HCT116 (cell line): ENCODE results near the gene BAHCC1. TPM values are rescaled to one million over a fixed set of nuclear protein-coding genes. Genes with fewer than 3 reads are reported as not detected.

Source experiments
- ATAC-seq: fragments of 200-7000 bp; cut with Tn5 transposase; 2 replicates; pipeline ENCODE4 v1.9.1; 2020; ENCODE audit warnings: mild to moderate bottlenecking, moderate library complexity
- BruUV-seq: library from RNA; stranded (reverse); fragments of 400-500 nt; replicated peaks from 2 replicates; lab custom pipeline; 2021; lab: Mats Ljungman, UMichigan
- CTCF ChIA-PET: fragments of 300-600 bp; sonication (Branson Sonifier 250); formaldehyde crosslinking; loops from one replicate; lab custom pipeline; 2021; ENCODE audit warnings: antibody characterized with exemption; lab: Charles Lee
- POLR2A ChIA-PET: fragments of 300-600, 350-600 bp; sonication (Branson Sonifier 250); formaldehyde crosslinking; loops from one replicate; lab custom pipeline; 2021; ENCODE audit warnings: antibody characterized with exemption; lab: Charles Lee
- RAD21 ChIA-PET, 2 experiments: fragments of 300-600 bp; sonication (Branson Sonifier 250); formaldehyde crosslinking; loops; one replicate each; lab custom pipeline; 2023; ENCODE audit warnings: low total read pairs in 2 of 2; ENCODE audit not compliant: uncharacterized antibody in 2 of 2, unreplicated experiment in 2 of 2, low non-redundant PET in 1 of 2; lab: Charles Lee
- DNase-seq: peaks from one replicate; pipeline ENCODE4 v3.0.0-alpha.2; 2010; ENCODE audit warnings: low read depth, low spot score
- H2AFZ ChIP-seq: fragments of 200-600 bp; shearing (Covaris generic), sonication (generic); 2 replicates; pipeline ENCODE4 v1.6.1; 2017; ENCODE audit warnings: low read depth, mixed run types, mixed read lengths, antibody characterized with exemption, low read length; ENCODE audit not compliant: poor library complexity, severe bottlenecking
- H3K27ac ChIP-seq: 2 replicates; pipeline ENCODE4 v1.5.1; 2012; ENCODE audit warnings: low read depth, low read length
- H3K27me3 ChIP-seq: fragments of 200-600 bp; sonication (generic); 2 replicates; pipeline ENCODE4 v1.6.1; 2016; ENCODE audit warnings: mixed run types, low read length, mixed read lengths; ENCODE audit not compliant: insufficient read depth
- H3K36me3 ChIP-seq, 2 experiments: fragments of 200-500 bp in 1 of 2; fragments of 200-600 bp in 1 of 2; sonication (Bioruptor generic) in 1 of 2; sonication (generic) in 1 of 2; 2 replicates each; pipeline versions ENCODE4 v1.5.1 to v1.6.1; 2014 to 2016; ENCODE audit warnings: low read length in 2 of 2, inconsistent platforms in 1 of 2, mixed read lengths in 1 of 2, mixed run types in 1 of 2; ENCODE audit not compliant: insufficient read depth in 2 of 2, control insufficient read depth in 1 of 2
- H3K4me1 ChIP-seq, 2 experiments: fragments of 200-600 bp in 1 of 2; sonication (generic) in 1 of 2; 2 replicates each; pipeline versions ENCODE4 v1.5.1 to v1.6.1; 2012 to 2017; ENCODE audit warnings: low read length in 2 of 2, inconsistent platforms in 1 of 2, mild to moderate bottlenecking in 1 of 2, mixed read lengths in 1 of 2, mixed run types in 1 of 2, moderate library complexity in 1 of 2; ENCODE audit not compliant: insufficient read depth in 2 of 2, control insufficient read depth in 1 of 2
- H3K4me2 ChIP-seq: fragments of 200-600 bp; sonication (generic); 2 replicates; pipeline ENCODE4 v1.6.1; 2017; ENCODE audit warnings: mixed run types, low read length, mixed read lengths
- H3K4me3 ChIP-seq, 2 experiments: fragments of 200-600 bp in 1 of 2; sonication (generic) in 1 of 2; replicated peaks in 1 of 2; 2 replicates each; pipeline ENCODE4 v1.5.1; 2011 to 2016; ENCODE audit warnings: low read length in 2 of 2, control low read depth in 1 of 2, low read depth in 1 of 2, mild to moderate bottlenecking in 1 of 2, mixed read lengths in 1 of 2, mixed run types in 1 of 2
- H3K79me2 ChIP-seq: fragments of 200-600 bp; sonication (generic); 2 replicates; pipeline ENCODE4 v1.6.1; 2017; ENCODE audit warnings: mild to moderate bottlenecking, mixed run types, low read length, moderate library complexity, mixed read lengths; ENCODE audit not compliant: insufficient read depth
- H3K9ac ChIP-seq: fragments of 200-600 bp; sonication (generic); 2 replicates; pipeline ENCODE4 v1.6.1; 2016; ENCODE audit warnings: low read length, mixed read lengths
- H3K9me2 ChIP-seq: fragments of 200-600 bp; sonication (generic), shearing (Covaris generic); 2 replicates; pipeline ENCODE4 v1.6.1; 2017; ENCODE audit warnings: mixed run types, mild to moderate bottlenecking, moderate library complexity; ENCODE audit not compliant: insufficient read depth
- H3K9me3 ChIP-seq, 2 experiments: fragments of 200-500 bp in 1 of 2; fragments of 200-600 bp in 1 of 2; sonication (Bioruptor generic) in 1 of 2; sonication (generic) in 1 of 2; 2 replicates each; pipeline ENCODE4 v1.6.1; 2014 to 2017; ENCODE audit warnings: low read length in 2 of 2, mixed read lengths in 2 of 2, inconsistent platforms in 1 of 2, low read depth in 1 of 2, mild to moderate bottlenecking in 1 of 2, mixed run types in 1 of 2, moderate library complexity in 1 of 2; ENCODE audit not compliant: control insufficient read depth in 1 of 2, insufficient read depth in 1 of 2
- H4K20me1 ChIP-seq: fragments of 200-600 bp; sonication (generic), shearing (Covaris generic); 2 replicates; pipeline ENCODE4 v1.6.1; 2017; ENCODE audit warnings: mixed run types, mild to moderate bottlenecking, moderate library complexity; ENCODE audit not compliant: insufficient read depth
- CBX3 ChIP-seq: IDR thresholded peaks from 2 replicates; pipeline ENCODE4 v1.6.1; 2012; ENCODE audit warnings: low read depth
- EGR1 ChIP-seq: IDR thresholded peaks from 2 replicates; pipeline ENCODE4 v1.6.1; 2012; ENCODE audit warnings: low read depth
- ELF1 ChIP-seq: IDR thresholded peaks from 2 replicates; pipeline ENCODE4 v1.6.1; 2012; ENCODE audit warnings: low read depth, borderline replicate concordance
- EZH2phosphoT487 ChIP-seq: fragments of 200-600 bp; IDR thresholded peaks from 2 replicates; pipeline ENCODE4 v1.6.1; 2018; ENCODE audit warnings: antibody characterized with exemption, borderline replicate concordance
- FOSL1 ChIP-seq: IDR thresholded peaks from 2 replicates; pipeline ENCODE4 v1.6.1; 2012; ENCODE audit warnings: low read depth
- JUND ChIP-seq: IDR thresholded peaks from 2 replicates; pipeline ENCODE4 v1.6.1; 2012
- REST ChIP-seq: IDR thresholded peaks from 2 replicates; pipeline ENCODE4 v1.6.1; 2012; ENCODE audit warnings: low read depth
- SP1 ChIP-seq: IDR thresholded peaks from 2 replicates; pipeline ENCODE4 v1.6.1; 2012; ENCODE audit warnings: low read depth
- SRF ChIP-seq: IDR thresholded peaks from 2 replicates; pipeline ENCODE4 v1.6.1; 2012; ENCODE audit warnings: low read depth
- TCF7L2 ChIP-seq: IDR thresholded peaks from 2 replicates; pipeline ENCODE4 v1.7.0; 2011; ENCODE audit warnings: borderline replicate concordance, inconsistent platforms; ENCODE audit not compliant: insufficient read depth, insufficient read length; ENCODE audit errors: extremely low read depth
- YY1 ChIP-seq: IDR thresholded peaks from 2 replicates; pipeline ENCODE4 v1.6.1; 2011; ENCODE audit warnings: low read length, low read depth, moderate library complexity, mild to moderate bottlenecking; ENCODE audit not compliant: insufficient replicate concordance; ENCODE audit errors: extremely low read depth
- ZFX ChIP-seq: fragments of 450-650 bp; IDR thresholded peaks from 2 replicates; pipeline ENCODE4 v1.6.1; 2017
- intact Hi-C: fragments of 100-400 bp; cut with micrococcal nuclease; formaldehyde crosslinking; loops from 2 replicates; pipeline ENCODE4 v1.10.0; 2022
- total RNA-seq: library from RNA; stranded (reverse); gene quantifications from one replicate; pipeline ENCODE4 v1.2.1, GENCODE V29; 2021; ENCODE audit not compliant: unreplicated experiment
- TF ChIP-seq, protein P1 (sequence below), 3 experiments: fragments of 200-600 bp in 1 of 3; sonication (generic) in 1 of 3; IDR thresholded peaks in 2 of 3; conservative IDR thresholded peaks in 1 of 3; 2 replicates each; pipeline ENCODE4 v1.5.1; 2012 to 2017; ENCODE audit warnings: low read depth in 2 of 3, low read length in 2 of 3, antibody characterized with exemption in 1 of 3, borderline replicate concordance in 1 of 3, control low read depth in 1 of 3, mild to moderate bottlenecking in 1 of 3, mixed read lengths in 1 of 3, mixed run types in 1 of 3, moderate library complexity in 1 of 3; ENCODE audit not compliant: insufficient read depth in 1 of 3
- TF ChIP-seq, protein P2 (sequence below): IDR thresholded peaks from 2 replicates; pipeline ENCODE4 v1.6.1; 2011; ENCODE audit warnings: mild to moderate bottlenecking, low read length, moderate library complexity; ENCODE audit not compliant: insufficient replicate concordance; ENCODE audit errors: extremely low read depth

Gene BAHCC1
- total RNA-seq, 1 experiment from 2014 or later: 45.2 TPM

- Histone ChIP-seq H4K20me1 (no peaks in the 10 kb centered on the region), H3K27me3 (no peaks in the 10 kb centered on the region), H2AFZ (no peak overlapping the region), H3K27ac (no peak overlapping the region; the same call in 1 of the 2 replicates), H3K79me2 (no peaks in the 10 kb centered on the region), H3K9me3 (no peaks in the 10 kb centered on the region), H3K4me3 (no peak overlapping the region), H3K9ac (no peak overlapping the region), H3K4me2 (no peak overlapping the region), H3K4me1 (peaks cover 4 to 18% of the 10 kb centered on the region in 2 experiments; a peak in 3 of 4 replicates), H3K9me2 (no peaks in the 10 kb centered on the region), H3K36me3 (no peaks in the 10 kb centered on the region)
- no peak for TF ChIP-seq TCF7L2
- TF ChIP-seq, protein P1, sequence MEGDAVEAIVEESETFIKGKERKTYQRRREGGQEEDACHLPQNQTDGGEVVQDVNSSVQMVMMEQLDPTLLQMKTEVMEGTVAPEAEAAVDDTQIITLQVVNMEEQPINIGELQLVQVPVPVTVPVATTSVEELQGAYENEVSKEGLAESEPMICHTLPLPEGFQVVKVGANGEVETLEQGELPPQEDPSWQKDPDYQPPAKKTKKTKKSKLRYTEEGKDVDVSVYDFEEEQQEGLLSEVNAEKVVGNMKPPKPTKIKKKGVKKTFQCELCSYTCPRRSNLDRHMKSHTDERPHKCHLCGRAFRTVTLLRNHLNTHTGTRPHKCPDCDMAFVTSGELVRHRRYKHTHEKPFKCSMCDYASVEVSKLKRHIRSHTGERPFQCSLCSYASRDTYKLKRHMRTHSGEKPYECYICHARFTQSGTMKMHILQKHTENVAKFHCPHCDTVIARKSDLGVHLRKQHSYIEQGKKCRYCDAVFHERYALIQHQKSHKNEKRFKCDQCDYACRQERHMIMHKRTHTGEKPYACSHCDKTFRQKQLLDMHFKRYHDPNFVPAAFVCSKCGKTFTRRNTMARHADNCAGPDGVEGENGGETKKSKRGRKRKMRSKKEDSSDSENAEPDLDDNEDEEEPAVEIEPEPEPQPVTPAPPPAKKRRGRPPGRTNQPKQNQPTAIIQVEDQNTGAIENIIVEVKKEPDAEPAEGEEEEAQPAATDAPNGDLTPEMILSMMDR (IDR thresholded peaks at IDR 0.05 in 2 of 3, conservative IDR thresholded peaks at IDR 0.05 in 1 of 3; ENCODE audit: borderline replicate concordance in 1 of 3, insufficient read depth in 1 of 3, low read depth in 2 of 3, low read length in 2 of 3): no peak
- TF ChIP-seq YY1: no peak
- TF ChIP-seq SRF: no peak
- TF ChIP-seq JUND: no peak
- TF ChIP-seq EZH2phosphoT487: no peak
- no peak for TF ChIP-seq EGR1
- no peak for TF ChIP-seq SP1
- TF ChIP-seq, protein P2, sequence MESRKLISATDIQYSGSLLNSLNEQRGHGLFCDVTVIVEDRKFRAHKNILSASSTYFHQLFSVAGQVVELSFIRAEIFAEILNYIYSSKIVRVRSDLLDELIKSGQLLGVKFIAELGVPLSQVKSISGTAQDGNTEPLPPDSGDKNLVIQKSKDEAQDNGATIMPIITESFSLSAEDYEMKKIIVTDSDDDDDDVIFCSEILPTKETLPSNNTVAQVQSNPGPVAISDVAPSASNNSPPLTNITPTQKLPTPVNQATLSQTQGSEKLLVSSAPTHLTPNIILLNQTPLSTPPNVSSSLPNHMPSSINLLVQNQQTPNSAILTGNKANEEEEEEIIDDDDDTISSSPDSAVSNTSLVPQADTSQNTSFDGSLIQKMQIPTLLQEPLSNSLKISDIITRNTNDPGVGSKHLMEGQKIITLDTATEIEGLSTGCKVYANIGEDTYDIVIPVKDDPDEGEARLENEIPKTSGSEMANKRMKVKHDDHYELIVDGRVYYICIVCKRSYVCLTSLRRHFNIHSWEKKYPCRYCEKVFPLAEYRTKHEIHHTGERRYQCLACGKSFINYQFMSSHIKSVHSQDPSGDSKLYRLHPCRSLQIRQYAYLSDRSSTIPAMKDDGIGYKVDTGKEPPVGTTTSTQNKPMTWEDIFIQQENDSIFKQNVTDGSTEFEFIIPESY: no peak
- TF ChIP-seq REST: no peak
- TF ChIP-seq ZFX: no peak
- no peak for TF ChIP-seq FOSL1
- no peak for TF ChIP-seq ELF1
- TF ChIP-seq CBX3: no peak
- intact Hi-C loops: no loop called here
- POLR2A ChIA-PET: interaction anchor here (3.9 kb wide), 1 partner anchor 10 kb away, joined by 26 read pairs; no protein-coding TSS in a partner anchor
- RAD21 ChIA-PET: interaction anchor here in 1 of 2 experiments (1.1 kb wide), 1 partner anchor 27 kb away, joined by 5 read pairs; no protein-coding TSS in a partner anchor
- ATAC-seq: no peak
- DNase-seq: no peak
- BruUV-seq: no TSS peak
- CTCF ChIA-PET: no interaction called here
These were observed 103.8 kb downstream of the BAHCC1 start for GRCh38 chr17:81498953-81499600.
